ENCODE measurements around the gene JUNB. TPM values are rescaled to one million over a fixed set of nuclear protein-coding genes. Genes with fewer than 3 reads are reported as not detected.

JUNB gene
- total RNA-seq, 3 donors from 2014 or later (not counting 1 experiment from before 2014, with no cell fraction given): 781 to 903 (median 859) TPM

DNA sequence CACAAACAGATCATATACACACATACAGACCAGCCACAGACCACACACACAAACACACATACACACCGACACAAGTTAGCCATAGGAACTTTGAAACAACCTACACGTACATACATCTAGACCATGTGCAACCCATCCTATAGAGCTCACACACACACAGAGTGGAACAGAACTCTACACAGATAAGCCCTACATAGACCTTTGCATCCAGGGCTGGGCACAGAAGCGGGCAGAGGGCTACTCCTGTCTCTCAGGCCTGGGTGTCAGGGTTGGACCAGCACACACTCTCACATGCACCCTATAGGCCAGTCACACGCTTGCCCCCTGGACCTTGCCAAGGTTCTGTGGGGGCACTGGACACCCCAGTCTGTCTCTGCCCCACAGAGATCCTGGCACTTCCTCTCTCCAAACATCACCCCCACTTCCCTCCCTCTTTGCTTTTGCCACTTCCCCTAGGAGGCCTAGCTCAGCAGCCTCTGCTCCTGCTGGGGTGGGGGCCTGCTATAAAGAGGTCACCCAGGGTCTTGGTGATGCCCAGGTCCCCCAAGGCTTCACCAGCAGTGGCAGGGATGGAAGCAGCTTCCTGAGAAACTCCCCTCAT is 5.8 kb upstream of the JUNB start:
- no peak for TF ChIP-seq CTCF (IDR thresholded peaks at IDR 0.05)
- H3K4me1 ChIP-seq (ENCODE audit: control insufficient read depth, insufficient read depth, low read length): peaks cover 76% of the 10 kb centered on the region
- intact Hi-C loops (cut with micrococcal nuclease): loop anchor here (5.0 to 10.0 kb wide), 2 partner anchors 259 to 317 kb away; partner anchors contain the start of gene LYL1
- Mint-ChIP-seq H3K27me3 (ENCODE audit: low read depth in 2 of 2) (no peaks in the 10 kb centered on the region), H3K4me1 (peaks cover 14 to 26% of the 10 kb centered on the region in 2 donors), H3K4me3 (no peak overlapping the region), H3K27ac (no peak overlapping the region), H3K9me3 (no peaks in the 10 kb centered on the region), H3K36me3 (no peaks in the 10 kb centered on the region)
- H3K9me3 ChIP-seq (ENCODE audit: control insufficient read depth, insufficient read depth, low read length): no peaks in the 10 kb centered on the region
- H3K36me3 ChIP-seq (ENCODE audit: control insufficient read depth, insufficient read depth, low read length): no peaks in the 10 kb centered on the region
- DNase-seq (peak in 1 of 2 donors; percentile 49), ATAC-seq (no peak)
- peak overlapping the region; percentile 98 for H3K27ac ChIP-seq (ENCODE audit: low read length)
- 45% methylated on average over 4 of the region's 4 CpGs for WGBS (ENCODE audit: insufficient coverage)
- no peak overlapping the region for H3K4me3 ChIP-seq (ENCODE audit: low read length)
- no peaks in the 10 kb centered on the region for H3K27me3 ChIP-seq (ENCODE audit: control insufficient read depth, insufficient read depth, low read length)

DNA sequence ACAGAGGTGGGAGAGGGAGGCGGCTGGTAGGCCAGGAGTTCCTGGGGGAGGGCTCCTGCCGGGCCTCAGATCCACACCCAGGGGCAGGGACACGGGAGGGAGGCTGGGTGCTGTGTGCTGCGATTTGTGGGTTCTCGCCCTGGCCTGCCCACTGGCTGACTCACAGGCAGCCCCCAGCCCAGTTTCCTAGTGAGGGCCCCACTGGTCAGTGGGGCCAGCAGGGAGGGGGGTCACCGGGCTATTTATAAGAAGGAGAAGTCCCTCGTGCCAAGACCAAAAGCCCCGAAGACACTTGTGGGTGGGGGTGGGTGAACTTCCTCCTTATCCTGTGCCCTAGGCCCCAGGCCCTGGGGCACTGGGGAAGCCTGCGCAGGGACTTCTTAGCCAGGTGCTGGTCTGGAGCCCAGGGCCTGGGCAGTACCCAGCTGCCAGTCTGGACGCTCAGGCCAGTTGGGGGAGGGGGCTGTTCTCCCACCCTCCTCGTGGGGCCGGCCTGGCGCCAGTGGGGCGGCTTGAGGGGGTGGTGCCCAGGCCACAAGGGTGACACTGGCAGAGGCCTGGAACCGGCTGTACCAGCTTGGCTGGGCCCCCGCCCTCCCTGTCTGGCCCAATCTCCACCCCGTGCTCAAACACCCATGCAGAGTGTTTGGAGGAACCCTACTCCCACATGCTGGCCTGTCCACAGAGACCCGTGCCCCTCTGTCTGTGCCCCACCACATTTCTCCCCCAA is 5.0 kb upstream of the JUNB start:
- TF ChIP-seq CTCF (IDR thresholded peaks at IDR 0.05): no peak
- Histone ChIP-seq H3K27me3 (ENCODE audit: control insufficient read depth, insufficient read depth, low read length) (no peaks in the 10 kb centered on the region), H3K27ac (ENCODE audit: low read length) (peak overlapping the region; percentile 98), H3K9me3 (ENCODE audit: control insufficient read depth, insufficient read depth, low read length) (no peaks in the 10 kb centered on the region), H3K4me3 (ENCODE audit: low read length) (no peak overlapping the region), H3K4me1 (ENCODE audit: control insufficient read depth, insufficient read depth, low read length) (peaks cover 81% of the 10 kb centered on the region), H3K36me3 (ENCODE audit: control insufficient read depth, insufficient read depth, low read length) (no peaks in the 10 kb centered on the region)
- ATAC-seq (no peak), DNase-seq (peak in 1 of 2 donors; percentile 52)
- Mint-ChIP-seq H3K9me3 (no peaks in the 10 kb centered on the region), H3K27ac (no peak overlapping the region), H3K27me3 (ENCODE audit: low read depth in 2 of 2) (no peaks in the 10 kb centered on the region), H3K4me1 (peaks cover 22 to 33% of the 10 kb centered on the region in 2 donors), H3K4me3 (no peak overlapping the region), H3K36me3 (no peaks in the 10 kb centered on the region)
- 30% methylated on average over 17 of the region's 18 CpGs for WGBS (ENCODE audit: insufficient coverage)
- intact Hi-C loops (cut with micrococcal nuclease): loop anchor here (5.0 to 10.0 kb wide), 2 partner anchors 258 to 316 kb away; partner anchors contain the start of gene LYL1

DNA sequence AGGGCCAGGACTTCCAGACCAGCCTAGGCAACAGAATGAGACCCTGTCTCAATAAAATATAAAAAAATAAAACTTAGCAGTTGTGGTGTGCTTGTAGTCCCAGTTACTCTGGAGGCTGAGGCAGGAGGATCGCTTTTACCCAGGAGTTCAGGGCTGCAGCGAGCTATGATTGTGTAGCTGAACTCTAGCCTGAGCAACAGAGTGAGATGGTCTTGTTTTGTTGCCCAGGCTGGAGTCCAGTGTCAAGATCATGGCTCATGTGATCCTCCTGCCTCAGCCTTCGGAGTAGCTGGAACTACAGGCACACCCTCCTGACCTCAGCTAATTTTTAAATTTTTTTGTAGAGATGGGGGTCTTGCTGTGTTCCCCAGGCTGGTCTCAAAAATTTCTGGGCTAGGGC is 4.3 kb upstream of the JUNB start:
- peaks cover 75% of the 10 kb centered on the region for H3K4me1 ChIP-seq (ENCODE audit: control insufficient read depth, insufficient read depth, low read length)
- 100% methylated on average over 3 of the region's 3 CpGs for WGBS (ENCODE audit: insufficient coverage)
- Mint-ChIP-seq H3K4me3 (no peak overlapping the region), H3K27ac (no peak overlapping the region), H3K4me1 (peaks cover 21 to 30% of the 10 kb centered on the region in 2 donors), H3K36me3 (no peaks in the 10 kb centered on the region), H3K27me3 (ENCODE audit: low read depth in 2 of 2) (no peaks in the 10 kb centered on the region), H3K9me3 (no peaks in the 10 kb centered on the region)
- no peak overlapping the region for H3K4me3 ChIP-seq (ENCODE audit: low read length)
- no peaks in the 10 kb centered on the region for H3K27me3 ChIP-seq (ENCODE audit: control insufficient read depth, insufficient read depth, low read length)
- H3K9me3 ChIP-seq (ENCODE audit: control insufficient read depth, insufficient read depth, low read length): no peaks in the 10 kb centered on the region
- TF ChIP-seq CTCF (IDR thresholded peaks at IDR 0.05): no peak
- ATAC-seq (no peak), DNase-seq (peak in 1 of 2 donors; percentile 9)
- intact Hi-C loops (cut with micrococcal nuclease): loop anchor here (5.0 to 10.0 kb wide), 2 partner anchors 258 to 315 kb away; partner anchors contain the start of gene LYL1
- no peaks in the 10 kb centered on the region for H3K36me3 ChIP-seq (ENCODE audit: control insufficient read depth, insufficient read depth, low read length)
- peak overlapping the region; percentile 98 for H3K27ac ChIP-seq (ENCODE audit: low read length)
